Hematopoietic multipotent progenitor cell treated with erythropoietin and hydrocortisone succinate and interleukin-3 and kit ligand, for 4 days (in vitro differentiated cells): Measurements from ENCODE around the gene OR1J1.

Source experiments
- DNase-seq: peaks from one replicate; pipeline ENCODE4 v3.0.0-alpha.2; 2015

The OR1J1 gene

DNA sequence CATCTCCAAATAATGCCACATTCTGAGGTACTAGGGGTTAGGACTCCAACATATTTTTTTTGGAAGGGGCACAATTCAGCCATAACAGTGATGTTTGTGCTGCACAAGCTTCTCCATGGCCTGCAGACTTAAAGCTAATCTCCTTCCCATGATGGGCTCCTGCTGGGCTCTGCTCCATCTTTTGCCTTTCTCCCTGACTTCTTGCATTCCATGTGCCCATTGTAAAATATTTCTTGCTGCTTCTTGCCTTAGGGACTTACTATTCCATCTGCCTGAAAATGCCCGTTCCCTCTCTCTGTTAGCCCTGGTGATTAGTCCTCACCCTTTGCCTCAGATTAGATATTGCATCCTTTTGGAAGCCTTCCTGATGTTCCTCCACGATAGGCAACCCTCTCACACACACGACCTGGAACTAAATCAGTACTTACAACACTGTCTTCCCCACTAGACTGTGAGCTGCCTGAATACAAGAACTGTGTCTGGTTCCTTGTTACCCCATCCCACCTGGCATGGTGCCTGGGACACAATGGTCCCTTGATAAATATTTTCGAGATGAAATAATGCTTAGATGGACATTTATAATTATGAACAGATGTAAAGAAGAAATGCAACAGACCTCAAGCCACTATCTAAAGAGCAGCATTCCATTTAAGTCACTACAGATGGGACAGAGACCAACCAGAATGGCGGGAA is 33.5 kb downstream of the OR1J1 start:
- no peak for DNase-seq

DNA sequence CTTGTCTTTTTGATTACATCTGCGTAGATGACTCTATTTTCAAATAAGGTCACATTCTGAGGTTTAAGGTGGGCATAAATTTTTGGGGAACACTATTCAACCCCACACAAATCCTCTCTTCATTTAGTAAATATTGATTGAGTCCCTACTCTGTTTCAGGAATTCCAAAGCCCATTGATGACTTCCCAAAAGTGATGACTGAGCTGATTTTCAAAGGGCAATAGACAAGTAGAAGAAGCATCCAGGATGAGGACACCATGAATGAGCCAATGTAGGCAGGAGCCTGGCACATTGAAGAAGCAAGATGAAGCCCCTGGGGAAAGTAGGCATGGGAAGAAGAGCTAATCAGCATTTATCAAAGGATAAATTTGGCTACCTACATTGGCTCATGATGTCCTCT is 35.2 kb downstream of the OR1J1 start:
- no peak for DNase-seq
